ENCODE measurements around the gene NCKAP5L. TPM values are rescaled to one million over a fixed set of nuclear protein-coding genes. Genes with fewer than 3 reads are reported as not detected.
"Not testable (repeated sequence)": the region's sequence is repeated elsewhere in the genome, so short reads cannot be mapped to it uniquely, and the experiment has no call there.

NCKAP5L gene
- total RNA-seq, 1 experiment from 2014 or later, result 28.2 TPM

DNA sequence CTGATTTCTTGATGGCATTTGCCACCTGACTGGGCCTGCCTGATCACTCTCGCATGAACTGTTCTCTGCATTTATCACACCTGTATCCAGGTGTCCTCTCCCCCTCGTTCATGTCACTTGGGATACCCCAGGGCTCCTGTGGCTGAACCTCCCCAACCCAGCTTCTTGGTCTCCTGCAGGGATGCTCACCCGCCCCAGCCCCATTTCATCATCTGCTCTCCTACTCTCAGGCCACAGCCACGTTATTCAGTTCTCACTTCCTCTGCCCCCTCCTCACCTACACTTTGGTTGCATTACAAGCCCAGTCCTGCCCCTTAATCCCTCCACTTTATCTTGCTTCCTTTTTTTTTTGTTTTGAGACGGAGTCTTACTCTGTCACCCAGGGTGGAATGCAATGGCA, 51.4 kb downstream of the NCKAP5L start:
- TF ChIP-seq CTCF (conservative IDR thresholded peaks at IDR 0.05; ENCODE audit: low read depth, low read length), result no peak
- TF ChIP-seq EZH2 (IDR thresholded peaks at IDR 0.05; ENCODE audit: borderline replicate concordance, low read depth, low read length, poor library complexity, severe bottlenecking), result no peak
- POLR2A ChIA-PET (ENCODE audit: low non-redundant PET), result no interaction called here
- Histone ChIP-seq H3K4me1 (ENCODE audit: insufficient read depth, low read length, poor library complexity, severe bottlenecking) (peaks cover 5% of the 10 kb centered on the region), H3K27me3 (replicated peaks; ENCODE audit: insufficient read depth, low read depth, low read length, poor library complexity) (no peaks in the 10 kb centered on the region), H3K36me3 (ENCODE audit: insufficient read depth, low read length, poor library complexity, severe bottlenecking) (no peaks in the 10 kb centered on the region), H3K9me3 (ENCODE audit: low read depth, low read length, poor library complexity, severe bottlenecking) (no peaks in the 10 kb centered on the region), H3K27ac (ENCODE audit: low read depth, low read length, poor library complexity, severe bottlenecking) (no peak overlapping the region), H3K4me3 (ENCODE audit: low read depth, low read length, poor library complexity, severe bottlenecking) (no peak overlapping the region)
- no peak for DNase-seq (ENCODE audit: low spot score)
- intact Hi-C loops (cut with micrococcal nuclease; ENCODE audit: unreplicated experiment), result loop anchor here (5.0 to 10.0 kb wide), 3 partner anchors 168 to 295 kb away; no protein-coding TSS in a partner anchor
- CTCF ChIA-PET, result interaction anchor here (0.6 kb wide), 1 partner anchor 163 kb away, joined by 3 read pairs; no protein-coding TSS in a partner anchor
- no TSS peak for BruUV-seq (replicated peaks)

GRCh38 chr12:49776413-49776812, 51.8 kb downstream of the NCKAP5L start:
- Histone ChIP-seq H3K27ac (ENCODE audit: low read depth, low read length, poor library complexity, severe bottlenecking) (no peak overlapping the region), H3K27me3 (replicated peaks; ENCODE audit: insufficient read depth, low read depth, low read length, poor library complexity) (no peaks in the 10 kb centered on the region), H3K9me3 (ENCODE audit: low read depth, low read length, poor library complexity, severe bottlenecking) (no peaks in the 10 kb centered on the region), H3K36me3 (ENCODE audit: insufficient read depth, low read length, poor library complexity, severe bottlenecking) (no peaks in the 10 kb centered on the region), H3K4me3 (ENCODE audit: low read depth, low read length, poor library complexity, severe bottlenecking) (no peak overlapping the region), H3K4me1 (ENCODE audit: insufficient read depth, low read length, poor library complexity, severe bottlenecking) (peaks cover 5% of the 10 kb centered on the region)
- peak; percentile 77 for DNase-seq (ENCODE audit: low spot score)
- BruUV-seq (replicated peaks), result no TSS peak
- TF ChIP-seq EZH2 (IDR thresholded peaks at IDR 0.05; ENCODE audit: borderline replicate concordance, low read depth, low read length, poor library complexity, severe bottlenecking) (no peak), CTCF (conservative IDR thresholded peaks at IDR 0.05; ENCODE audit: low read depth, low read length) (peak; percentile 83)
- intact Hi-C loops (cut with micrococcal nuclease; ENCODE audit: unreplicated experiment), result loop anchor here (5.0 to 10.0 kb wide), 3 partner anchors 168 to 296 kb away; no protein-coding TSS in a partner anchor
- ChIA-PET CTCF (no interaction called here), POLR2A (ENCODE audit: low non-redundant PET) (no interaction called here)

DNA sequence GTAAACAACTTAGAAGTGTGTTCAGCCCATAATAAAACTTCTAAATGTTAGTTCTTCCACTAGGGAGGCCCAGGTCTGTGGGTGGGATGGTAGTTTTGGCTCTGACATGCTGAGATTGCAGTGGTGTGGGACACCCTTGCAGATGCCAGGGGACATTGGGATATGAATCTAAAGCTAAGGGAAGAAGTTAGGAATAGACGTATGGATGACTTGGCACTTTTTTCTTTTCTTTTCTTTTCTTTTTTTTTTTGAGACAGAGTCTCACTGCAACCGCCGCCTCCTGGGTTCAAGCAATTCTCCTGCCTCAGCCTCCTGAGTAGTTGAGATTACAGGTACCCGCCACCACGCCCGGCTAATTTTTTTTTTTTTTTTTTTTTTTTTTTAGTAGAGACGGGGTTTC, 55.1 kb downstream of the NCKAP5L start:
- H3K27me3 ChIP-seq (replicated peaks; ENCODE audit: insufficient read depth, low read depth, low read length, poor library complexity); H3K4me1 ChIP-seq (ENCODE audit: insufficient read depth, low read length, poor library complexity, severe bottlenecking); H3K4me3 ChIP-seq (ENCODE audit: low read depth, low read length, poor library complexity, severe bottlenecking); CTCF ChIA-PET; H3K9me3 ChIP-seq (ENCODE audit: low read depth, low read length, poor library complexity, severe bottlenecking); H3K27ac ChIP-seq (ENCODE audit: low read depth, low read length, poor library complexity, severe bottlenecking); DNase-seq (ENCODE audit: low spot score); BruUV-seq (replicated peaks); H3K36me3 ChIP-seq (ENCODE audit: insufficient read depth, low read length, poor library complexity, severe bottlenecking): not testable (repeated sequence)
- intact Hi-C loops (cut with micrococcal nuclease; ENCODE audit: unreplicated experiment), result loop anchor here (10.0 kb wide), 1 partner anchor 172 kb away; no protein-coding TSS in a partner anchor
- POLR2A ChIA-PET (ENCODE audit: low non-redundant PET), result interaction anchor here (0.7 kb wide), 1 partner anchor 123 kb away, joined by 8 read pairs; no protein-coding TSS in a partner anchor

- POLR2A ChIA-PET (ENCODE audit: low non-redundant PET), result no interaction called here
- Histone ChIP-seq H3K4me3 (ENCODE audit: low read depth, low read length, poor library complexity, severe bottlenecking) (no peak overlapping the region), H3K27me3 (replicated peaks; ENCODE audit: insufficient read depth, low read depth, low read length, poor library complexity) (no peaks in the 10 kb centered on the region), H3K4me1 (ENCODE audit: insufficient read depth, low read length, poor library complexity, severe bottlenecking) (no peaks in the 10 kb centered on the region), H3K27ac (ENCODE audit: low read depth, low read length, poor library complexity, severe bottlenecking) (no peak overlapping the region), H3K36me3 (ENCODE audit: insufficient read depth, low read length, poor library complexity, severe bottlenecking) (peaks cover 28% of the 10 kb centered on the region), H3K9me3 (ENCODE audit: low read depth, low read length, poor library complexity, severe bottlenecking) (no peaks in the 10 kb centered on the region)
- intact Hi-C loops (cut with micrococcal nuclease; ENCODE audit: unreplicated experiment), result no loop called here
- DNase-seq (ENCODE audit: low spot score), result no peak
- no TSS peak for BruUV-seq (replicated peaks)
- TF ChIP-seq EZH2 (IDR thresholded peaks at IDR 0.05; ENCODE audit: borderline replicate concordance, low read depth, low read length, poor library complexity, severe bottlenecking), result no peak
- no peak for TF ChIP-seq CTCF (conservative IDR thresholded peaks at IDR 0.05; ENCODE audit: low read depth, low read length)
- CTCF ChIA-PET, result no interaction called here
Measured at GRCh38 chr12:49767333-49767732, 60.9 kb downstream of the NCKAP5L start.
